AG20443 (cell line): ENCODE measurements around the gene METRNL.
"Not testable (repeated sequence)": the region's sequence is repeated elsewhere in the genome, so short reads cannot be mapped to it uniquely, and the experiment has no call there.

Experiments used
- DNase-seq: peaks from one replicate; pipeline ENCODE4 v3.0.0; 2012; ENCODE audit warnings: low spot score, mixed read lengths

Gene METRNL, protein sequence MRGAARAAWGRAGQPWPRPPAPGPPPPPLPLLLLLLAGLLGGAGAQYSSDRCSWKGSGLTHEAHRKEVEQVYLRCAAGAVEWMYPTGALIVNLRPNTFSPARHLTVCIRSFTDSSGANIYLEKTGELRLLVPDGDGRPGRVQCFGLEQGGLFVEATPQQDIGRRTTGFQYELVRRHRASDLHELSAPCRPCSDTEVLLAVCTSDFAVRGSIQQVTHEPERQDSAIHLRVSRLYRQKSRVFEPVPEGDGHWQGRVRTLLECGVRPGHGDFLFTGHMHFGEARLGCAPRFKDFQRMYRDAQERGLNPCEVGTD

DNA sequence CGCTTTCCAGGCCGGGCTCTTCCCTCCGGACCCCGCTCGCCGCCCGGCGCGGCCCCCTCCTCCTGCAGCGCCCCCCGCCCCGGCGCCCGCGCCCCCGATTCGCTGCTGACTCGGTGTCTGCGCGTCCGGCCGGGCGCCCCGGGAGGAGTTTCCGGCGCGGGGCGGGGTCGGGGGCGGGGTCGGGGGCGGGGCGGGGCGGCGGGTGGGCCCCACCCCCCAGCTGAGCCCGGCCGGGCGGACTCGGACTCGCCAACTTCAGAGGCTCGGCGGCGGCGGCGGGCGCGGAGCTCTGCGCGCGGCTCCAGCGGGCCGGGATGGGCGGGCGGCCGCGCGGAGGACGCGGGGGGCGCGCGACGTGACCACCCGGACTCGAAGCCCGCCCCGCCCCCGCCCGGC, at the start of gene METRNL:
TSS of gene METRNL (plus strand) at position 258 of the 396 bp plus-strand sequence. CDS start 207 bp downstream, outside the sequence.
- peak; percentile 95 for DNase-seq

GRCh38 chr17:83030432-83030831, 49.0 kb upstream of the METRNL start:
- no peak for DNase-seq

DNA sequence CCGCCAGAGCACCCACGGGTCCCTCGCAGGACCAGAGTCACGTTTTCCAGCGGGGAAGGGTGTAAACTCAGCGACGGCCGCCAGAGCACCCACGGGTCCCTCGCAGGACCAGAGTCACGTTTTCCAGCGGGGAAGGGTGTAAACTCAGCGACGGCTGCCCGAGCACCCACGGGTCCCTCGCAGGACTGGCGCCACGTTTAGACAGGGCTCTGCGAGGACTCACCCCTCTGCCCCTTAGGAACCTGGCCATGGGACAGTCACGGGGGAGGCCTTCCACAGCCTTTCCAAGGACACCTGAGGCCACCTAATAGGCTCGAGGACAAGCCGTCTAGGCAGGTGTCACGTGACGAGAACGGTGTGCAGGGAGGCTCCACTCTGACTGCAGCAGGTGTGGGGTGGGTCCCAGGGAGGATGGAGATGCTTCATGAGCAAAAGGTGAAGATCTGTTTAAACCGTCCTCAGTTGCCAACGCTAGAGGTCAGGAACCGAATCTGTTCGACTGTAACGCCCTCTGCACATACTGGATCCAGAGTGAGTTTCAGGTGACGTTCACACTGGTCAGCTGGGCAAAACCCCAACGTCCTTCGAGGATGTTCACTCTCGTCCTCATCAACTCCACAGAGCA, 48.0 kb upstream of the METRNL start:
- DNase-seq, result no peak

GRCh38 chr17:83031946-83032451, 47.4 kb upstream of the METRNL start:
- not testable (repeated sequence) for DNase-seq

DNA sequence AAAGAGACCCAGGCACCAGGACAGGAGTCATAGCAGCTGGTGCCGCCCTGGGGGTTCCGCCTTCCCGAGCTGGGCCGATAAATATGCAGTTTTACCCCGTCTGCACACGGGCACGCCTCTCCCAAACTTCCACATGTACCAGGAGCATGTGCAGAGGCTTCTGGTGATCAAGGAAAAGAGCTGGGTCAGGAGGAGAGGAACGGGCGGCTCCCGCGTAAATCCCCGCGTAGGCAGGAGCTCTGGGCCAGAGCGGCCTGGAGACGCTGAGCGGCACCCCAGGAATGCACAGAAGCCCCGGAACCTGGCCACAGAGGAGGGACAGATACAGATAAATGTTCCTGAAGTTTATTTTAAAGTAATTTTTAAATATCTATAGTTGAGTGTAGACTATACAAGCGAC, 46.6 kb upstream of the METRNL start:
- DNase-seq, result no peak

DNA sequence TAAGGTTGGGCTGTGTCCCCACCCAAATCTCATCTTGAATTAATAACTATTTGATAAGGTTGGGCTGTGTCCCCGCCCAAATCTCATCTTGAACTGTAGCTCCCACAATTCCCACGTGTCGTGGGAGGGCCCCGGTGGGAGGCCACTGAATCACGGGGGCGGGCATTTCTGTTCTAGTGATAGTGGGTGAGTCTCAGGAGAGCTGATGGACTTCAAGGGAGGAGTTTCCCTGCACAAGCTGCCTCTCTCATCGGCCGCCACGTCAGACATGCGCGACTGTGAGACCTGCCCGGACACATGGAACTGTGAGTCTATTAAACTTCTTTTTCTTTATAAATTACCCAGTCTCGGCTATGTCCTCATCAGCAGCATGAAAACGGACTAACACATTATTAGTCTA, 44.9 kb upstream of the METRNL start:
- no peak for DNase-seq

DNA sequence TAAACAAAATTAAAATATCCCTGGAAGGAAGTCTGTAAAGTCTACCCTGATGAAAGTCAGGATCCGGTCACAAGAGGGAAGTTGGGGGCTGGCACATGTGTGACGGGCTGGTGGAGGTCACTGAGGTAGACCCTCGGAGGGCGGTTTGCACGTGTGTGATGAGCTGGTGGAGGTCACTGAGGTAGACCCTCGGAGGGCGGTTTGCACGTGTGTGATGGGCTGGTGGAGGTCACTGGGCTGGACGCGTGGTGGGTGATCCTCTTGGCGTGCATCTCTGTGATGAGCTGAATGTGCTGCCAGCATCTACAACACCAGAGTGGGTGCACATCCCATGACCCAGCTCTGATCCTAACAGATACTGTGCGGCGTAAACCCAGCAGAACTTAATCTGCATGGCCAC, 43.7 kb upstream of the METRNL start:
- no peak for DNase-seq

DNA sequence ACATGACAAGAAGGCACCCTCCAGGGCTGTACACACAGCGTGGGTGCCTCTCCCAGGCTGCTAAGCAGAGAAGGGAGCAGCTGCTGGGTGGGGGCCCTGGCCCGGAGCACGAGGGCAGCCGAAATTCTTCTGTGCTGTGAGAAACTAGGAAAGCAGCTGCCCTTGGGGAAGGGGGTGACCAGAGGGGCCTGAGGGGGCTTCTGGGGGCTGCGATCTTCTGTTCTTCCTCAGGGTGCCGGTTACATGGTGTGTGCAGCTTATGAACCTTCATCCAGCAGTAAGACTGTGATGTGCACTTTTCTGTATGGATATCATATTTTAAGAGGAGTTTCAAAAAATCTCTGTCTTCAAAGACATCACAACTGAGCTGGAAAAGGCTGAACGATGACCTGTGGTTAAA, 43.2 kb upstream of the METRNL start:
- no peak for DNase-seq

DNA sequence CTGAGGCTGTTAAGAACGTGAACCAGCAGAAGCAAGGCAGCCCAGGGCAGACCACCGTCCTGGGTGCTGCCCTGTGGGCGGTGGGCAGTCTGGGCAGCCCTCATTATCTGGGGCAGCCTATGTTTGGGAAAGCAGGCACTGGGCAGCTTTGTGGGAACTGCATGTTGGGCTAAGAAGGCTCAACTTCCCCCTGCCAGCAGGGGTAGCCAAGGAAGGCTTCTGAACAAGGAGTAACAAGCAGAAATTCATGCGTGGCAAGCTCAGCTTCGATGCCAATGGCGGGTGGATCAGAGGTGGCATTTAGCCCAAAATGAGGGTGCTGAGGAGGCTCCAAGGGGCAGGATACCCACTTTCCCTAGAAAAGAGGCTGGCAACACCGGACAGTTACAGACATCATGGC, 42.7 kb upstream of the METRNL start:
- no peak for DNase-seq

GRCh38 chr17:83037084-83037873, 42.1 kb upstream of the METRNL start:
- DNase-seq, result no peak

GRCh38 chr17:83037874-83038165, 41.6 kb upstream of the METRNL start:
- DNase-seq, result no peak

- DNase-seq, result not testable (repeated sequence)
Observed at GRCh38 chr17:83038983-83039382, 40.4 kb upstream of the METRNL start.

DNA sequence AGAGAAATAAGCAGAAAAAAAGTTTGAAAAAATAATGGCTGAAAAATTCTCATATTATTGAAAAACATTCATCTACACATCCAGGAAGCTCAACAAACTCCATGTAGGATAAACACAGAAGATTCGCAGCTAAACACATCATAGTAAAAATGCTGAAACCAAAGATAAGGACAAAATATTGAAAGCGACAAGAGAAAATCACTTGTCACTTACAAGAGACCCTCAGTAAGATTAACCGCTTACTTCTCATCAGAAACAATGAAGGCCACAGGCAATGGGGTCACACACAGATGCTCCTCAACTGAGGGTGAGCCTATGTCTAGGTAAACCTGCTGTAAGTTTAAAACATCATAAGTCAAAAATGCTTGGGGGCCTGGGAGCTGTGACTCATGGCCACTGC, 38.1 kb upstream of the METRNL start:
- no peak for DNase-seq

DNA sequence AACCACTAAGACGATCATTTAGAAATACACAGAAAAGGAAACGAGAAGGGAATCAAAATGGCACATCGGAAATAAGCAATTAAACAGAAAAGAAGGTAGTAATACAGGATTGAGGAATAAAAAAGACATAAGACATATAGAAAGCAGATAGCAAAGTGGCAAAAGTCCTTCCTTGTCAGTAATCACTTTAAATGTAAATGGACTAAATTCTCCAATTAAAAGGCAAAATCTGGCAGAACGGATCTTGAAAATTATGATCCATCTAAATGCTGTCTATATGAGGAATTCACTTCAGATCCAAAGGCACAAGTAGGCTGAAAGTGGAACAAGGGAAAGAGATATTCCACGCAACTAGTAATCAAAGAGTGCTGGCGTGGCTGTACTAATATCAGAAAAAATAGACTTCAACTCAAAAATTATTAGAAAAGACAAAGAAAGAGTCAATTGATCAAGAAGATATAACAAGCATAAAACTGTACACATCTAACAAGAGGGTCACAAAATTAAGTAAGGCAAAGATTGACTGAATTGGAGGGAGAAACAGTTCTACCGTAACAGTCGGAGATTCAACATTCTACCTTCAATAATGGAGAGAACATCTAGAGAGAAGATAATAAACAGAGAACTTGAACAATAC, 36.8 kb upstream of the METRNL start:
- DNase-seq, result no peak

GRCh38 chr17:83044479-83044878, 34.9 kb upstream of the METRNL start:
- DNase-seq, result not testable (repeated sequence)

DNA sequence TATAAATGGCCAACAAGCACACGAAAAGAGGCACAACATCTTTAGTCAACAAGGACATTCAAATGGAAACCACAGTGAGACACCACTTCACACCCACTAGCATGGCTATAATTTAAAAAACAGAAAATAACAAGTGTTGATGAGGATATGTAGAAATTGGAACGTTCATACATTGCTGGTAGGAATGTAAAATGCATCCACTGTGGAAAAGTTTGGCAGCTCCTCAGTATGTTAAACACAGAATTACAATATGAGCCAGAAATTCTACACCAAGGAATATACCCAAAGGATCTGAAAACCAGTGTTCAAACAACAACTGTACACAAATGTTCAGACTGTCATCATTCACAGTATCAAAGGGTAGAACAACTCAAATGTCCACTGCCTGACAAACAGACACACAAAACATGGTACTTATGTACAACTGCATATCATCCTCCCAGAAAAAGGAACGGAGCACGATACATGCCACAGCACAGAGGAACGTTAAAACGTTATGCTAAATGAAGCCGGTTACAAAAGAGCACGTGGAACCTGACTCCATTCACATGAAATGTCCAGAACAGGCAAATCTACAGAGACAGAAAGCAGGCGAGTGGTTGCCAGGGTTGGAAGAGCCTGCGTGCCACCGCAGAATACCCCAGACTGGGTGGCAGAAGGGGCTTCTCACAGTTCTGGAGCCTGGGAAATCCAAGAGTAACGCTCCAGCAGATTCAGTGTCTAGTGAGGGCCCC, 32.8 kb upstream of the METRNL start:
- DNase-seq, result no peak

GRCh38 chr17:83047182-83047478, 32.3 kb upstream of the METRNL start:
- DNase-seq, result no peak

- not testable (repeated sequence) for DNase-seq
Observed at GRCh38 chr17:83047818-83048475, 31.5 kb upstream of the METRNL start.

DNA sequence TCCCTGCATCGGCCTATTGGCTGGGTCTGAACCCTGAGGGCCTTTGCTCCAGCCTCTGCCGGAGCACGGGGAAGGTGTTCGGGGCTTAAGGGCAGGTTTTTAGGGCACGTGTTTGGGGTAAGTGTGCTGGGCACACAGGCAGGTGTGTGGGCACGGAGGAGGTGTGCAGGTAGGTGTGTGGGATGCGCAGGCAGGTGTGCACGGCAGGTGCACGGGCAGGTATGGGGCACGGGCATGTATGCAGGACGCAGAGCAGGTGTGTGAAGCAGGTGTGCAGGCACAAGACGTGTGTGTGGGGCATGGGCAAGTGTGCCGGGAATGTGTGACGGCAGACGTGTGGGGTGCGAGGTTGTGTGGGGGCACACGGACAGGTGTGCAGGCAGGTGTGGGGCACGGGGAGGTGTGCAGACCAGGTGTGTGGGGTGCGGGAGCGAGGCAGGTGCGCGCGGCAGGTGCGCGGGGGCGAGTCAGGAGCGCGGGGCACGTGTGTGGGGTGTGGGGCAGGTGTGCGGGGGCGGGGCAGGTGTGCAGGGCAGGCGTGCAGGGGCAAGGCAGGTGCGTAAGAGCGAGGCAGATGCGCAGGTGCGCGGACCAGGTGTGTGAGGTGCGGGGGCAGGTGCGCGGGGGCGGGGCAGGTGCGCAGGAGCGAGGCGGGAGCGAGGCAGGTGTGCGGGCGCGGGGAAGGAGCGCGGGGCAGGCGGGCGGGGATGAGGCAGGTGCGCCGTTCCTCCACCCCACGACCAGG, 28.6 kb upstream of the METRNL start:
- no peak for DNase-seq

- peak; percentile 100 for DNase-seq
Observed at GRCh38 chr17:83051396-83052240, 27.8 kb upstream of the METRNL start.
